ENCODE data around the gene TSPAN31.

TSPAN31 gene

GRCh38 chr12:57736741-57737466 lies 7.9 kb upstream of the TSPAN31 start:
- DNase-seq: no peak

GRCh38 chr12:57737467-57738460 lies 7.1 kb upstream of the TSPAN31 start:
- DNase-seq: no peak

- DNase-seq: no peak
Observed at GRCh38 chr12:57738661-57739237, 6.1 kb upstream of the TSPAN31 start, which contains the start of gene AGAP2. TSS of gene AGAP2 (minus strand) at chr12:57738742. CDS start at chr12:57738246, 496 bp downstream.

- no peak for DNase-seq
Observed at GRCh38 chr12:57739387-57739786, 5.5 kb upstream of the TSPAN31 start.

GRCh38 chr12:57739914-57740538 lies 4.8 kb upstream of the TSPAN31 start:
- DNase-seq: no peak

GRCh38 chr12:57740656-57741412 lies 4.0 kb upstream of the TSPAN31 start:
- no peak for DNase-seq

GRCh38 chr12:57741413-57741789 lies 3.4 kb upstream of the TSPAN31 start:
- DNase-seq: no peak

- no peak for DNase-seq
Observed at GRCh38 chr12:57741844-57742738, 2.7 kb upstream of the TSPAN31 start.

- DNase-seq: no peak
Observed at GRCh38 chr12:57743769-57744168, 1.1 kb upstream of the TSPAN31 start.

- no peak for DNase-seq
Observed at GRCh38 chr12:57744194-57744776, 554 bp upstream of the TSPAN31 start.

GRCh38 chr12:57745485-57745881 lies 644 bp downstream of the TSPAN31 start:
- no peak for DNase-seq

- DNase-seq: no peak
Observed at GRCh38 chr12:57746025-57746424, 1.2 kb downstream of the TSPAN31 start.

GRCh38 chr12:57749061-57749460 lies 4.2 kb downstream of the TSPAN31 start:
- no peak for DNase-seq

- no peak for DNase-seq
Observed at GRCh38 chr12:57750561-57751431, 6.0 kb downstream of the TSPAN31 start.

- DNase-seq: no peak
Observed at GRCh38 chr12:57751432-57751787, 6.6 kb downstream of the TSPAN31 start.

- peak; percentile 98 for DNase-seq
Observed at GRCh38 chr12:57751788-57752667, 7.2 kb downstream of the TSPAN31 start, which contains the start of gene CDK4. TSS of gene CDK4 (minus strand) at chr12:57752310. CDS start at chr12:57751717, 593 bp downstream.

- DNase-seq: no peak
Observed at GRCh38 chr12:57752668-57753000, 7.8 kb downstream of the TSPAN31 start.

GRCh38 chr12:57753756-57754337 lies 9.0 kb downstream of the TSPAN31 start:
- no peak for DNase-seq
